Skeletal muscle satellite cell (primary cell): ENCODE results near the gene CADM4.

Source experiments
- H3K27me3 ChIP-seq: 2 replicates; pipeline ENCODE4 v1.7.0; 2013; ENCODE audit warnings: low read length; ENCODE audit not compliant: control insufficient read depth, insufficient read depth
- H3K36me3 ChIP-seq: 2 replicates; pipeline ENCODE4 v1.7.0; 2013; ENCODE audit warnings: mild to moderate bottlenecking, control low read depth, low read length; ENCODE audit not compliant: insufficient read depth
- H3K4me1 ChIP-seq: 2 replicates; pipeline ENCODE4 v1.7.0; 2013; ENCODE audit warnings: low read length; ENCODE audit not compliant: control insufficient read depth, insufficient read depth
- H3K4me2 ChIP-seq: 2 replicates; pipeline ENCODE4 v1.7.0; 2013; ENCODE audit warnings: mild to moderate bottlenecking, low read length
- H3K4me3 ChIP-seq: 2 replicates; pipeline ENCODE4 v1.7.0; 2013; ENCODE audit warnings: low read length
- H3K9ac ChIP-seq: 2 replicates; pipeline ENCODE4 v1.7.0; 2013; ENCODE audit warnings: mild to moderate bottlenecking, low read depth, low read length, moderate library complexity
- H3K9me3 ChIP-seq: replicated peaks from 2 replicates; pipeline ENCODE4 v1.7.0; 2013; ENCODE audit warnings: mild to moderate bottlenecking, control low read depth, low read length

The CADM4 gene

GRCh38 chr19:43628646-43629326, 10.9 kb downstream of the CADM4 start:
- Histone ChIP-seq H3K27me3 (peaks cover 13% of the 10 kb centered on the region), H3K9me3 (no peaks in the 10 kb centered on the region), H3K4me1 (no peaks in the 10 kb centered on the region), H3K36me3 (no peaks in the 10 kb centered on the region), H3K4me2 (no peak overlapping the region), H3K9ac (no peak overlapping the region), H3K4me3 (no peak overlapping the region)

GRCh38 chr19:43626838-43627237, 12.8 kb downstream of the CADM4 start:
- Histone ChIP-seq H3K4me1 (no peaks in the 10 kb centered on the region), H3K4me3 (no peak overlapping the region), H3K36me3 (no peaks in the 10 kb centered on the region), H3K9me3 (no peaks in the 10 kb centered on the region), H3K9ac (no peak overlapping the region), H3K27me3 (peaks cover 7% of the 10 kb centered on the region), H3K4me2 (no peak overlapping the region)

GRCh38 chr19:43625918-43626579, 13.6 kb downstream of the CADM4 start:
- H3K36me3 ChIP-seq = no peaks in the 10 kb centered on the region

GRCh38 chr19:43624933-43625332, 14.7 kb downstream of the CADM4 start:
- Histone ChIP-seq H3K9ac (no peak overlapping the region), H3K9me3 (no peaks in the 10 kb centered on the region), H3K4me1 (peaks cover 6% of the 10 kb centered on the region), H3K36me3 (no peaks in the 10 kb centered on the region), H3K27me3 (peaks cover 7% of the 10 kb centered on the region), H3K4me3 (no peak overlapping the region), H3K4me2 (no peak overlapping the region)

More at GRCh38 chr19:43625918-43626579, 13.6 kb downstream of the CADM4 start:
- Histone ChIP-seq H3K4me1 (no peaks in the 10 kb centered on the region), H3K4me2 (no peak overlapping the region), H3K27me3 (peaks cover 7% of the 10 kb centered on the region), H3K9ac (no peak overlapping the region), H3K9me3 (no peaks in the 10 kb centered on the region), H3K4me3 (no peak overlapping the region)

- no peak overlapping the region for H3K9ac ChIP-seq
- H3K4me1 ChIP-seq = peaks cover 9% of the 10 kb centered on the region
- no peak overlapping the region for H3K4me3 ChIP-seq
- H3K4me2 ChIP-seq = no peak overlapping the region
- no peaks in the 10 kb centered on the region for H3K9me3 ChIP-seq
- no peaks in the 10 kb centered on the region for H3K36me3 ChIP-seq
- peaks cover 7% of the 10 kb centered on the region for H3K27me3 ChIP-seq
Observed at GRCh38 chr19:43623889-43624670, 15.6 kb downstream of the CADM4 start.

DNA sequence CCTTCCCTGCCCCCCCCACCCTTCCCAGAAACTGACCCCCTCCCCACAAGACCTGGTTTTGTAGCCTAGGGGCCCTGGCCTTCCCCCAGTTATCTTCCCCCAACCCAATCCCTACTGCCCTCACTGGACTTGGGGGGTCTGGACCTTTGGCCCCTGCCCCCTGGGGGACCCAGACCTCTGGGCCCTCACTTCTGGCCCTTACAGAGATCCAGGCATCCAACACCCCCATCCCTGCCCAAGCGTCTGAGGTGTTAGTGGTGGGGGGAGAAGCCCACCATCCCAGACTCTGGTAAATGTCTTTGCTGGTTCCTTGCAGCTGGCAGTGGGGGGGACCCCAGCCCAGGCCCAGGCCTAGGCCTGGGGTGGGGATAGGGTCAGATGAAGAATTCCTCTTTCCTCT, 16.7 kb downstream of the CADM4 start:
- Histone ChIP-seq H3K9ac (no peak overlapping the region), H3K4me1 (peaks cover 12% of the 10 kb centered on the region), H3K9me3 (no peaks in the 10 kb centered on the region), H3K4me3 (no peak overlapping the region), H3K27me3 (peaks cover 7% of the 10 kb centered on the region), H3K36me3 (no peaks in the 10 kb centered on the region), H3K4me2 (no peak overlapping the region)

GRCh38 chr19:43622070-43622469, 17.6 kb downstream of the CADM4 start:
- Histone ChIP-seq H3K4me1 (peaks cover 12% of the 10 kb centered on the region), H3K9me3 (no peaks in the 10 kb centered on the region), H3K4me3 (no peak overlapping the region), H3K27me3 (no peaks in the 10 kb centered on the region), H3K4me2 (no peak overlapping the region), H3K9ac (no peak overlapping the region), H3K36me3 (no peaks in the 10 kb centered on the region)

GRCh38 chr19:43620061-43621001, 19.3 kb downstream of the CADM4 start:
- peak overlapping the region; percentile 87 for H3K4me2 ChIP-seq
- peak overlapping the region; percentile 83 for H3K4me3 ChIP-seq
- no peaks in the 10 kb centered on the region for H3K36me3 ChIP-seq
- peak overlapping the region; percentile 91 for H3K9ac ChIP-seq
- no peaks in the 10 kb centered on the region for H3K27me3 ChIP-seq
- peaks cover 12% of the 10 kb centered on the region for H3K4me1 ChIP-seq
- H3K9me3 ChIP-seq = no peaks in the 10 kb centered on the region

- Histone ChIP-seq H3K4me2 (peak within 1 kb of the TSS; percentile 87), H3K4me3 (peak within 1 kb of the TSS; percentile 83), H3K9ac (peak within 1 kb of the TSS; percentile 91), H3K36me3 (no peaks in the 10 kb centered on the region), H3K27me3 (no peaks in the 10 kb centered on the region), H3K9me3 (no peaks in the 10 kb centered on the region), H3K4me1 (peaks cover 12% of the 10 kb centered on the region)
Observed at GRCh38 chr19:43619262-43620060, 20.2 kb downstream of the CADM4 start, which contains the start of gene ZNF428. Gene ZNF428, minus strand, starts transcription at chr19:43619629. Its CDS starts 5,325 bp downstream, at chr19:43614304.

DNA sequence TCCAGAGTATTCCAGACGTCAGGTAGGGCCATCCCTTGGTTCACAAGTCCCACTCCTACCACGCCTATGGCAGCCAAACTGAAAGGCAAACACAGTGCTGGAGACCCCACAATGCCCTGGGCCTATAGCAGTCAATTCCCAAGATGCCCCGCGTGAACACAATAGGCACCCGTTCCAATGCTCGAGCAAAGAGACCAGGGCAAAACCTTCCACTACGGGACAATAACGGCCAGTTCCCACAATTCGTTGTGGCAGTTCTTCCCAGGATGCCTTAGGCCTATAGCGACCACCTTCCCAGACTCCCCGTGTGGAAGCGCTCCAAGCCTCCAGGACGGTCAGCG, 20.8 kb downstream of the CADM4 start:
- Histone ChIP-seq H3K4me2 (peak overlapping the region; percentile 87), H3K27me3 (no peaks in the 10 kb centered on the region), H3K9me3 (no peaks in the 10 kb centered on the region), H3K36me3 (peaks cover 3% of the 10 kb centered on the region), H3K9ac (peak overlapping the region; percentile 91), H3K4me1 (peaks cover 12% of the 10 kb centered on the region), H3K4me3 (peak overlapping the region; percentile 83)
